GM19025 (cell line): ENCODE data around the gene IQCE.
A peak's percentile ranks its signal among the peaks of the same experiment; 100 is the strongest.

ENCODE experiments used
- ATAC-seq: cut with Tn5 transposase; IDR thresholded peaks from one replicate; pipeline ENCODE4 v1.9.1; 2021; ENCODE audit warnings: mild to moderate bottlenecking, low read depth, moderate library complexity; ENCODE audit not compliant: unreplicated experiment

Gene IQCE

DNA sequence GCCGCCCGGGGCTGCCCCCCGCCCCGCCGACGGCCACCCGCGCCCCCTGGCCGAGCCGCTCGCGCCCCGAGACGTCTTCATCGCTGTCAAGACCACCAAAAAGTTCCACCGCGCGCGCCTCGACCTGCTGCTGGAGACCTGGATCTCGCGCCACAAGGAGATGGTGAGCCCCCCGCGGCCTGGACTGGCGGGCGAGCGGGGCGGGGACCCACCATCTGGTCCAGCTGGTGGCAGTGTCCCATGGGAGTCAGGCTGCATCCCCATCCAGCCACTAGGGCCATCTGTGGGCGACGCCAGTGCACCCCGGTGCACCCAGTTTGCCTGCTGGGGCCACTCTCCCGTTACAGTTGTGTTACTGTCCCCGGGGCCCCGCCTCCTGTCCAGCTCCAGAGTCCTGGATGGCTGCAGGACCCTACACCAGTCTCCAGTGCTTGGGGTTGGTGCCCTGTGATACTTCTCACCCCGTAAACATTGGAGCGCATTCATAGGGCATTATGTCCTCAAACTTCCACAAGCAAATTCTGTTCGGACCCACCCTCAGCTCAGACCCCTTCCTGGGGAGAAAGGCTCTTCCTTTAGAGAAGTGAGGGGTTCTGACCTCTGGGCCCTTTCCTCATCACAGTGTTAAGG is 38.5 kb upstream of the IQCE start:
- ATAC-seq: no peak

DNA sequence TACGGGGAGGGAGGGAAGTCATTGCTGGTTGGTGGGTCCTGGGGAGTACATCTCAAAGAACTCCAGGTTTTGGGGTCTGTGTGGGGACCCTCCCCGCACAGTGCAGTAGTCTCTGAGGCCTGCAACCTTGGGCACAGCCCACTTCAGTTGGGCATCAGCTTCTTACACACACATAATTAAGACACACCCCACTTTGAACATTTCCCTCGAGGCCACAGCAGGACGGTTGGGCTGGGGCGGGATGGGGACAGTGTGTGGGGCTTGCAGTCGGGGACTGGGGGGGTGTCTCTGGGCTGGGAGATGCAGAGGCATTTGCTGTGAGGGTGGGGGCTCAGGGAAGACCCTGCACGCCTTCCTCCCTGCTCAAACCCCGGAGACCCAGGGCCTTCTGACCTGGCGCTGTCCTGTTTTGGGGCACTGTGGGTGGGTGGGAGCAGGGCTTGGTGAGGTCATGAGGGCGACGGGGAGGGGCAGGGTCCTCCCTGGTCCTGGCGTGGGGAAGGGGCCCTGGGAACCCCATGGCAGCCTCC is 38.0 kb upstream of the IQCE start:
- ATAC-seq: no peak

- no peak for ATAC-seq
These were observed 37.4 kb upstream of the IQCE start for GRCh38 chr7:2521341-2521745.

- no peak for ATAC-seq
These were observed 36.7 kb upstream of the IQCE start for GRCh38 chr7:2521952-2522591.

- no peak for ATAC-seq
These were observed 35.9 kb upstream of the IQCE start for GRCh38 chr7:2522780-2523433.

GRCh38 chr7:2523461-2523936 is 35.3 kb upstream of the IQCE start:
- ATAC-seq: no peak

- ATAC-seq: no peak
These were observed 34.6 kb upstream of the IQCE start for GRCh38 chr7:2523941-2524807.

DNA sequence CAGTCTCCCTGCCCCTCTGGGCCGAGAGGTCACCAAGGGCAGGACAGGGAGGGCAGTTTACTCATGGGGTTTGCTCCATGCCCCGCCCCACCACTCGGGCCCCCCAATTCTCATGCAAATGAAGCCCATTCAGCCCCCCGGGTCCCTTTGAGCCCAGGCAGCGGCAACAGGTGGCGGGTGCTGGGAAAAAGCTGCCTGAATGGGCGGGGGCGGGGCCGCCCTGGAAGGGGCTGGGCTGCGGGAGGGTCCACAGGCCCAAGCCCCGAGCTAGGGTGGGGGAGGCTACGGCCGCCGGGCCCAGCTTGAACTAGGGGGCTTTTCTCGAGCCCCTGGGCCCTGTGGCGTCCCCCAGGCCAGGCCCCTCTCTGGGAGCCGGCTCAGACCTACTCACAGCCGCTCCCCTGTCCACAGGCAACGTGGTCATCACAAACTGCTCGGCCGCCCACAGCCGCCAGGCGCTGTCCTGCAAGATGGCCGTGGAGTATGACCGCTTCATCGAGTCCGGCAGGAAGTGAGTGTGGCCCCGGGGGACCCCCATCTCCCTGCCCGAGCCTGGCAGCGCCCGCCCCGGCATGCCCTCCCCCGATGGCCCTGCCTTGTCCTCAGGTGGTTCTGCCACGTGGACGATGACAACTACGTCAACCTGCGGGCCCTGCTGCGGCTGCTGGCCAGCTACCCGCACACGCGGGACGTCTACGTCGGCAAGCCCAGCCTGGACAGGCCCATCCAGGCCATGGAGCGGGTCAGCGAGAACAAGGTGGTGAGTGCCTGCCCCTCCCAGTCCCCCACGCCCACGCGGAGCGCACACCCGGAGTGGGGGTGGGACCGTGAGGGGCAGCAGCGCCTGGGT is 33.7 kb upstream of the IQCE start:
- ATAC-seq: no peak

GRCh38 chr7:2525658-2526630 is 32.8 kb upstream of the IQCE start:
- no peak for ATAC-seq

DNA sequence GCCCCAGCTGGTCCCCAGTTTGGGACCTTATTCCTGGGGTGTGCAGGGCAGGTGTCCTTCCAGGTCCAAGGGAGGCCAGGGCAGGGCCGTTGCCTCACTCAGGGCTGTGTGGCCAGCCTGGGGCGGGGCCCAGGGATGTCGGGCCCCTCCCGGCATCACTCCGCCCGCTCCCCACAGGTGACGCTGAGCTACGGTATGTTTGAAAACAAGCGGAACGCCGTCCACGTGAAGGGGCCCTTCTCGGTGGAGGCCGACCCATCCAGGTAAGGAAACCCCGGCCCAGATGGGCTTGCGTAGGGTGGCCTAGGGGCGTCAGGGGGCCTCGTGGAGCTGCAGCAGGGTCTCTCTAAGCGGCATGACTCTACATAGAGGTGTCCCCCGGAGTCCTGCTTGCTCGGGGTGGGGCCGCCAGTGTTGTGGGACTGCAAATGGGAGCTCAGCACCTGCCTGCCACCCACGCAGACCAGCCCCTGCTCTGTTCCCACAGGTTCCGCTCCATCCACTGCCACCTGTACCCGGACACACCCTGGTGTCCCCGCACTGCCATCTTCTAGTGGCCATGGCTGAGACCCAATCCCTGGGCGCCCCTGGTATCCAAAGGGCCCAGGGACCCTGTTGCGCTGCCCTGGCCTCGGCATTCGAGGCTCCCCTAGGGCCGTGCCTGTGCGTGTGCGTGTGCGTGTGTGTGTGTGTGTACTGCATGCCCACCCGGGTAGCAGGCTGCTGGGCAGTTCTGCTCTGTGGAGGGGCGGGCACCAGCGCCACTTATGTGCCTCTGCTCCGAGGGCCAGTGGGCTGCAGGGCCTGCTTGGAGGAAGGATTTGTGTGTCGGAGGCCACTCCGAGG is 31.9 kb upstream of the IQCE start:
- no peak for ATAC-seq

- ATAC-seq: no peak
These were observed 31.0 kb upstream of the IQCE start for GRCh38 chr7:2527505-2528467.

GRCh38 chr7:2528481-2529095 is 30.2 kb upstream of the IQCE start:
- ATAC-seq: no peak

- peak; percentile 45 for ATAC-seq
These were observed 29.4 kb upstream of the IQCE start for GRCh38 chr7:2529161-2530070.

- ATAC-seq: peak; percentile 54
These were observed 28.4 kb upstream of the IQCE start for GRCh38 chr7:2530071-2530987.
